Body of pancreas (tissue), 4 donors: Measurements from ENCODE around the gene CDKL4.

Source experiments
- POLR2A ChIP-seq, 3 donors: fragments of 450-650 bp; IDR thresholded peaks; one replicate each; pipeline ENCODE4 v1.6.1; 2016; ENCODE audit warnings: antibody characterized with exemption in 3 of 3, mild to moderate bottlenecking in 2 of 3
- TF ChIP-seq, protein P1 (sequence below), 7 experiments: fragments of 450-650 bp in 4 of 7; fragments of 200-600 bp in 3 of 7; sonication (generic) in 3 of 7; IDR thresholded peaks; one replicate each; pipeline ENCODE4 v1.5.1; 2016 to 2019; ENCODE audit warnings: antibody characterized with exemption in 7 of 7

DNA sequence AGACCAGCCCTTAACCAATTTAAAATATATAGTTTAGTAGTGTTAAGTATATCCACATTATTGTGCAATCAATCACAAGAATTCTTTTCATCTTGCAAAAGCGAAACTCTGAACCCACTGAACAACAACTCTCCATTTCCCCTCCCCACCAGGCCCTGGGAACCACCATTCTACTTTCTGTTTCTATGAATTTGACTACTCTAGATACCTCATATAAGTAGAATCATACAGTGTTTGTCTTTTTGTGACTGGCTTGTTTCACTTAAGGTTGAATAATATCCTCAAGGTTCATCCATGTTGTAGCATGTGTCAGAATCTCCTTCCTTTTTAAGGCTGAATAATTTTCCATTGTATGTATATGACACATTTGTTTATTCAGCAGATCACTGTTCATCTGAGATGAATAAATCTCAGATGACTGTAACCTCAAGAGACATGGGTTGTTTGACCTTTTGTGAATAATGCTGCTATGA lies 114.8 kb downstream of the CDKL4 start:
- TF ChIP-seq, protein P1, sequence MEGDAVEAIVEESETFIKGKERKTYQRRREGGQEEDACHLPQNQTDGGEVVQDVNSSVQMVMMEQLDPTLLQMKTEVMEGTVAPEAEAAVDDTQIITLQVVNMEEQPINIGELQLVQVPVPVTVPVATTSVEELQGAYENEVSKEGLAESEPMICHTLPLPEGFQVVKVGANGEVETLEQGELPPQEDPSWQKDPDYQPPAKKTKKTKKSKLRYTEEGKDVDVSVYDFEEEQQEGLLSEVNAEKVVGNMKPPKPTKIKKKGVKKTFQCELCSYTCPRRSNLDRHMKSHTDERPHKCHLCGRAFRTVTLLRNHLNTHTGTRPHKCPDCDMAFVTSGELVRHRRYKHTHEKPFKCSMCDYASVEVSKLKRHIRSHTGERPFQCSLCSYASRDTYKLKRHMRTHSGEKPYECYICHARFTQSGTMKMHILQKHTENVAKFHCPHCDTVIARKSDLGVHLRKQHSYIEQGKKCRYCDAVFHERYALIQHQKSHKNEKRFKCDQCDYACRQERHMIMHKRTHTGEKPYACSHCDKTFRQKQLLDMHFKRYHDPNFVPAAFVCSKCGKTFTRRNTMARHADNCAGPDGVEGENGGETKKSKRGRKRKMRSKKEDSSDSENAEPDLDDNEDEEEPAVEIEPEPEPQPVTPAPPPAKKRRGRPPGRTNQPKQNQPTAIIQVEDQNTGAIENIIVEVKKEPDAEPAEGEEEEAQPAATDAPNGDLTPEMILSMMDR (IDR thresholded peaks at IDR 0.05): no peak
- no peak for TF ChIP-seq POLR2A (IDR thresholded peaks at IDR 0.05)
